Spleen (tissue), 3 donors: ENCODE results near the gene CDK8.

Experiments used
- POLR2A ChIP-seq, 3 donors: fragments of 450-650 bp; IDR thresholded peaks; one replicate each; pipeline ENCODE4 v1.5.1; 2017; ENCODE audit warnings: antibody characterized with exemption in 3 of 3, mild to moderate bottlenecking in 1 of 3
- POLR2AphosphoS5 ChIP-seq, 3 donors: sonication (generic); formaldehyde crosslinking; IDR thresholded peaks; one replicate each; pipeline ENCODE4 v1.5.1; 2017; ENCODE audit warnings: antibody characterized with exemption in 3 of 3

- TF ChIP-seq POLR2A (IDR thresholded peaks at IDR 0.05), result no peak
- no peak for TF ChIP-seq POLR2AphosphoS5 (IDR thresholded peaks at IDR 0.05)
These were observed 3.1 kb downstream of the CDK8 start for GRCh38 chr13:26257049-26257448.
